ENCODE measurements around the gene ZFAND3. TPM values are rescaled to one million over a fixed set of nuclear protein-coding genes. Genes with fewer than 3 reads are reported as not detected.

Gene ZFAND3
- total and polyA plus RNA-seq, 2 of the 4 experiments (the other 2 are of a cell fraction): 10.9 to 26.7 TPM

- dilution Hi-C loops (cut with HindIII; ENCODE audit: low sequenced_read_pairs, unreplicated experiment): no loop called here
- DNase-seq: no peak
- no peak overlapping the region for H3K4me3 ChIP-seq (ENCODE audit: insufficient read depth, low read depth, low read length)
- peaks cover 10% of the 10 kb centered on the region for H3K9me1 ChIP-seq (ENCODE audit: insufficient read depth, low read length)
- H4K91ac ChIP-seq (ENCODE audit: insufficient read depth, low read depth, low read length): no peak overlapping the region
- H2AK5ac ChIP-seq (ENCODE audit: low read depth, low read length): no peak overlapping the region
- no peak overlapping the region for H3K18ac ChIP-seq (ENCODE audit: low read depth, low read length)
- no peak overlapping the region for H2BK5ac ChIP-seq (ENCODE audit: low read depth, low read length, poor library complexity, severe bottlenecking)
- H3K4me1 ChIP-seq (ENCODE audit: control insufficient read depth, insufficient read depth, low read length): peaks cover 7% of the 10 kb centered on the region
- no peak overlapping the region for H2AFZ ChIP-seq (replicated peaks; ENCODE audit: low read length, poor library complexity)
- ChIA-PET CTCF (no interaction called here), POLR2A (ENCODE audit: unreplicated experiment) (no interaction called here)
- H3K56ac ChIP-seq (ENCODE audit: extremely low read depth, insufficient read depth, low read length): no peak overlapping the region
- WGBS, 2 experiments (ENCODE audit: extremely low coverage in 2 of 2, insufficient read length in 1 of 2): no CpG with 5 or more reads among the region's 1 CpG
- no peaks in the 10 kb centered on the region for H3K9me3 ChIP-seq (ENCODE audit: control insufficient read depth, insufficient read depth, low read length)
- no peak overlapping the region for H2BK120ac ChIP-seq (ENCODE audit: low read depth, low read length)
- no peak overlapping the region for H4K8ac ChIP-seq (ENCODE audit: low read depth in 2 of 2, low read length in 2 of 2)
- H3K27me3 ChIP-seq (ENCODE audit: control insufficient read depth, insufficient read depth, low read length): no peaks in the 10 kb centered on the region
- H2AK9ac ChIP-seq (replicated peaks; ENCODE audit: low read depth, low read length, poor library complexity): no peak overlapping the region
- H3K4me2 ChIP-seq (ENCODE audit: low read depth, low read length): no peak overlapping the region
- BruUV-seq (replicated peaks): no TSS peak
- in situ Hi-C loops (cut with MboI; ENCODE audit: low sequenced_read_pairs): no loop called here
- no peaks in the 10 kb centered on the region for H3K36me3 ChIP-seq (ENCODE audit: control insufficient read depth, insufficient read depth, low read length)
- no peak for ATAC-seq (ENCODE audit: low read depth)
- H3K14ac ChIP-seq (replicated peaks; ENCODE audit: low read depth, low read length): no peak overlapping the region
- peaks cover 34 to 52% of the 10 kb centered on the region in 2 experiments for H3K79me1 ChIP-seq (ENCODE audit: low read depth in 1 of 2, low read length in 2 of 2)
- no peak overlapping the region for H3K9ac ChIP-seq (ENCODE audit: low read depth, low read length)
- peaks cover 23% of the 10 kb centered on the region; the same call in 1 of the 2 replicates for H4K20me1 ChIP-seq (ENCODE audit: insufficient read depth, low read length)
- no peak overlapping the region for H3K4ac ChIP-seq (ENCODE audit: low read depth, low read length)
- no peak for TF ChIP-seq MAZ (IDR thresholded peaks at IDR 0.05; ENCODE audit: borderline replicate concordance, low read depth, low read length)
- TF ChIP-seq RAD21 (IDR thresholded peaks at IDR 0.05; ENCODE audit: low read length): no peak
- no peak for TF ChIP-seq CTCF (conservative IDR thresholded peaks at IDR 0.05; ENCODE audit: low read depth, low read length)
- TF ChIP-seq RFX5 (IDR thresholded peaks at IDR 0.05; ENCODE audit: low read depth, low read length): no peak
- TF ChIP-seq SMC3 (IDR thresholded peaks at IDR 0.05; ENCODE audit: low read depth, low read length): no peak
- TF ChIP-seq CEBPB (IDR thresholded peaks at IDR 0.05; ENCODE audit: low read depth, low read length): no peak
- TF ChIP-seq USF2 (IDR thresholded peaks at IDR 0.05; ENCODE audit: low read depth, low read length): no peak
- no peak for TF ChIP-seq NFE2L2 (IDR thresholded peaks at IDR 0.05; ENCODE audit: low read depth, low read length)
- no peak for TF ChIP-seq BHLHE40 (IDR thresholded peaks at IDR 0.05; ENCODE audit: low read depth, low read length)
- no peak for TF ChIP-seq RCOR1 (IDR thresholded peaks at IDR 0.05; ENCODE audit: insufficient replicate concordance, low read length)
- TF ChIP-seq CHD1 (IDR thresholded peaks at IDR 0.05; ENCODE audit: low read depth, low read length): no peak
- TF ChIP-seq POLR2A (IDR thresholded peaks at IDR 0.05; ENCODE audit: low read depth, low read length): no peak
- TF ChIP-seq MAFK (IDR thresholded peaks at IDR 0.05; ENCODE audit: low read depth, low read length): no peak
- TF ChIP-seq ELK1 (IDR thresholded peaks at IDR 0.05; ENCODE audit: borderline replicate concordance, low read depth, low read length): no peak
- no peak overlapping the region for H4K5ac ChIP-seq (ENCODE audit: low read depth, low read length)
- H2BK20ac ChIP-seq (ENCODE audit: low read depth, low read length): no peak overlapping the region
- intact Hi-C loops (cut with micrococcal nuclease): no loop called here
- no peak overlapping the region for H2BK15ac ChIP-seq (ENCODE audit: low read depth, low read length)
- no peak overlapping the region for H3K23ac ChIP-seq (ENCODE audit: low read depth, low read length)
- no peak overlapping the region for H3K27ac ChIP-seq (ENCODE audit: insufficient read depth, low read length)
These were observed 279.7 kb downstream of the ZFAND3 start for GRCh38 chr6:38099221-38099620.

Data from IMR-90 (cell line).